ENCODE measurements around the gene PLA2G1B. TPM values are rescaled to one million over a fixed set of nuclear protein-coding genes. Genes with fewer than 3 reads are reported as not detected.

Gene PLA2G1B
- total and polyA plus RNA-seq, 9 of the 15 experiments (the other 6 are each of a cell fraction or from before 2014, with no cell fraction given), result 1.4 TPM; not detected in 8

- TF ChIP-seq ARID4B (CRISPR knock-in tag; IDR thresholded peaks at IDR 0.05) (peak; percentile 69; the same call in 1 of the 2 replicates), CREB5 (CRISPR knock-in tag; IDR thresholded peaks at IDR 0.05) (no peak), NR2C1 (IDR thresholded peaks at IDR 0.05) (no peak), NR2C1 (tag; IDR thresholded peaks at IDR 0.05) (no peak), ZNF23 (CRISPR knock-in tag; IDR thresholded peaks at IDR 0.05) (no peak), KLF13 (tag; IDR thresholded peaks at IDR 0.05; ENCODE audit: borderline replicate concordance, low read depth) (no peak), CREB3 (tag; conservative IDR thresholded peaks at IDR 0.05; ENCODE audit: low read depth) (no peak), CXXC5 (CRISPR knock-in tag; IDR thresholded peaks at IDR 0.05) (no peak), SP1 (CRISPR knock-in tag; IDR thresholded peaks at IDR 0.05) (no peak), SMAD1 (IDR thresholded peaks at IDR 0.05; ENCODE audit: low read depth, low read length, partially characterized antibody) (no peak), KAT2B (IDR thresholded peaks at IDR 0.05; ENCODE audit: low read depth, low read length) (no peak), HDAC6 (IDR thresholded peaks at IDR 0.05; ENCODE audit: low read depth, low read length) (no peak), HMG20B (CRISPR knock-in tag; IDR thresholded peaks at IDR 0.05) (no peak), TEAD1 (CRISPR knock-in tag; IDR thresholded peaks at IDR 0.05) (0 out of 4 replicates have a peak, but pooled peaks of 1 of the 2 experiments have one; percentile 47), ZNF133 (CRISPR knock-in tag; IDR thresholded peaks at IDR 0.05) (no peak), PTBP1 (IDR thresholded peaks at IDR 0.05; ENCODE audit: low read depth, low read length) (0 out of 2 replicates have a peak, but pooled peaks have one; percentile 45), CTBP1 (IDR thresholded peaks at IDR 0.05; ENCODE audit: borderline replicate concordance) (0 out of 2 replicates have a peak, but pooled peaks have one; percentile 17), DMBX1 (CRISPR knock-in tag; IDR thresholded peaks at IDR 0.05; ENCODE audit: borderline replicate concordance) (no peak), SMAD2 (IDR thresholded peaks at IDR 0.05; ENCODE audit: low read depth, low read length) (no peak), MXI1 (IDR thresholded peaks at IDR 0.05; ENCODE audit: low read depth, low read length) (0 out of 2 replicates have a peak, but pooled peaks have one; percentile 39), NONO (IDR thresholded peaks at IDR 0.05; ENCODE audit: low read depth in 2 of 2, low read length in 1 of 2) (0 out of 4 replicates have a peak, but pooled peaks of 1 of the 2 experiments have one; percentile 38), SAP30 (IDR thresholded peaks at IDR 0.05; ENCODE audit: borderline replicate concordance, insufficient read depth, low read depth, low read length, poor library complexity, severe bottlenecking) (no peak)
Measured at GRCh38 chr12:120290609-120291305, 36.8 kb downstream of the PLA2G1B start (continued).

Data from K562 (cell line).